Measurements from ENCODE around the gene LMF2.

DNA sequence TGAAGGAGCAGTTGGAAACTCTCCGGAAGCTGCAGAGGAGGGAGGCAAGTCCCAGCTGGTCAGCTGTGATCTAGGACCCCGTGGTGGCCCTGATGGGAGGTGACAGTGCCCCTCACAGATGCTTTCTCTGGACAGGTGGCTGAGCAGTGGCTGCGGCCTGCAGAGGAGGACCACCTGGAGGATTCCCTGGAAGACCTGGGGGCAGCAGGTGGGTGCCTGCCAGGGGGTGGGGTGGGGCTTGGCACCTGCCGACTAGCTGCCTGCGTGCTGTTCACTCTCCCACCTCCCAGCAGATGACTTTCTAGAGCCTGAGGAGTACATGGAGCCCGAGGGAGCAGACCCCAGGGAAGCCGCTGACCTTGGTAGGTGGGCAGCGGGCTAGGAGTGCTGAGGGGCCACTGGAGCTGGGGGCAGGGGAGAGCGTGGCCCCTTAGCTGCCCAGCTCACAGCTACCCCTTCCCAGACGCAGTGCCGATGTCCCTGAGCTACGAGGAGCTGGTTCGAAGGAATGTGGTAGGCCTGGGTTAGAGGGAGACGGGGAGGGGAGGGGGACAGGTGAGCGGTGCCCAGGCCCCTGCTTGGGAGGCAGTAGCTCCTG, 14.8 kb upstream of the LMF2 start:
- TF ChIP-seq USF2 (IDR thresholded peaks at IDR 0.05; ENCODE audit: low read depth, low read length) (no peak), RAD21 (IDR thresholded peaks at IDR 0.05; ENCODE audit: low read length) (no peak)
- TF ChIP-seq, protein P1, sequence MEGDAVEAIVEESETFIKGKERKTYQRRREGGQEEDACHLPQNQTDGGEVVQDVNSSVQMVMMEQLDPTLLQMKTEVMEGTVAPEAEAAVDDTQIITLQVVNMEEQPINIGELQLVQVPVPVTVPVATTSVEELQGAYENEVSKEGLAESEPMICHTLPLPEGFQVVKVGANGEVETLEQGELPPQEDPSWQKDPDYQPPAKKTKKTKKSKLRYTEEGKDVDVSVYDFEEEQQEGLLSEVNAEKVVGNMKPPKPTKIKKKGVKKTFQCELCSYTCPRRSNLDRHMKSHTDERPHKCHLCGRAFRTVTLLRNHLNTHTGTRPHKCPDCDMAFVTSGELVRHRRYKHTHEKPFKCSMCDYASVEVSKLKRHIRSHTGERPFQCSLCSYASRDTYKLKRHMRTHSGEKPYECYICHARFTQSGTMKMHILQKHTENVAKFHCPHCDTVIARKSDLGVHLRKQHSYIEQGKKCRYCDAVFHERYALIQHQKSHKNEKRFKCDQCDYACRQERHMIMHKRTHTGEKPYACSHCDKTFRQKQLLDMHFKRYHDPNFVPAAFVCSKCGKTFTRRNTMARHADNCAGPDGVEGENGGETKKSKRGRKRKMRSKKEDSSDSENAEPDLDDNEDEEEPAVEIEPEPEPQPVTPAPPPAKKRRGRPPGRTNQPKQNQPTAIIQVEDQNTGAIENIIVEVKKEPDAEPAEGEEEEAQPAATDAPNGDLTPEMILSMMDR (conservative IDR thresholded peaks at IDR 0.05; ENCODE audit: low read depth, low read length) = no peak

Measured in IMR-90 (cell line).